ENCODE data around the gene KRTAP29-1. TPM values are rescaled to one million over a fixed set of nuclear protein-coding genes. Genes with fewer than 3 reads are reported as not detected.

KRTAP29-1 gene
- total RNA-seq, 1 experiment from 2014 or later, result not detected

DNA sequence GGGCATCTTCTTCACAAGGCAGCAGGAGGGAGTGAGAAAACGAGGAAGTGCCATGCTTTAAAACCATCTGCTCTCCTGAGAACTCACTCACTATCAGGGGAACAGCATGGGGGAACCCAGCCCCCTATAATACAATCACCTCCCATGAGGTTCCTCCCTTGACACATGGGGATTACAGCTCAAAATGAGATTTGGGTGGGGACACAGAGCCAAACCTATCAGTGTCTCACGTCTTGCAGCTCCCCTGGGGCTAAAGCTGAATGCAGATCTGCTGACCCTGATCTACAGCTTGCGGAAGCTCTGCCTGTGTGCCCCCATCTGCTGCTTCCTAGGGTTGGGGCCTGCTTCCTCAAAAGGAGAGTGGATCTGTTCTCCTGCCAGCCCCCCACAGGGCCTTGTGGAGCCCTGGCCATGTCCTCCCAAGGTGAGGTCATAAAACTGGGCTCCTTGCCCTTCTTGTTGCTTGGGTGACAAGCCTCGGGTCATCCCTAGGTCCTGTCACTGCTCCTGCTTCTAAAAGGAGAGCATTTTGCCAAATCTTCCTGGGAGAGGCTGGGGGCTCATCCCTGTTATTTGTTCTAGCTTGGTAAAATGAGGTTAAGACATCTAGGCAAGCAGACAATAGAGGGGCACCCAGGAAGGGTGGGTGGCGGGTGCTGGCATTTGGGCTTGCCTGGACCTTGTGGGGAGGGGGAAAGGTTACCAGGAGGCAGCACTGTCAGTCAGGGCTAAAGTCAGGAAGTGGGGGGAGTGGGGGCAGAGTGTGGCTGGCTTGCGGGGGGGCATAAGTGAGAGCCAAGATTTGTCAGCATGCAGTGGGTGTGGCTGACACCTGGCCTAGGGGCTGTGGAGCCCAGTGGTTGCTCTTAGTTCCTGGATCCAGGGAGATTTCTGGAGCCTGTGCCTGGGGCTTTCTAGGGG is 32.0 kb upstream of the KRTAP29-1 start:
- no peaks in the 10 kb centered on the region for H3K9me3 ChIP-seq (ENCODE audit: control insufficient read depth, insufficient read depth, low read depth, low read length)
- no peaks in the 10 kb centered on the region for H3K36me3 ChIP-seq (ENCODE audit: control insufficient read depth, insufficient read depth, low read length)
- ChIA-PET CTCF (interaction anchor here (0.6 to 0.8 kb wide), 2 partner anchors 10 to 12 kb away, joined by 3 to 4 read pairs; no protein-coding TSS in a partner anchor), POLR2A (no interaction called here)
- H3K27me3 ChIP-seq (ENCODE audit: control insufficient read depth, insufficient read depth, low read length), result no peaks in the 10 kb centered on the region
- in situ Hi-C loops (cut with HindIII; ENCODE audit: low pct_unique_long_range_greater_than_20kb, low sequenced_read_pairs), result no loop called here
- no peak for TF ChIP-seq SIN3A (IDR thresholded peaks at IDR 0.05; ENCODE audit: borderline replicate concordance, insufficient read depth, low read depth, low read length)
- TF ChIP-seq, protein P1, sequence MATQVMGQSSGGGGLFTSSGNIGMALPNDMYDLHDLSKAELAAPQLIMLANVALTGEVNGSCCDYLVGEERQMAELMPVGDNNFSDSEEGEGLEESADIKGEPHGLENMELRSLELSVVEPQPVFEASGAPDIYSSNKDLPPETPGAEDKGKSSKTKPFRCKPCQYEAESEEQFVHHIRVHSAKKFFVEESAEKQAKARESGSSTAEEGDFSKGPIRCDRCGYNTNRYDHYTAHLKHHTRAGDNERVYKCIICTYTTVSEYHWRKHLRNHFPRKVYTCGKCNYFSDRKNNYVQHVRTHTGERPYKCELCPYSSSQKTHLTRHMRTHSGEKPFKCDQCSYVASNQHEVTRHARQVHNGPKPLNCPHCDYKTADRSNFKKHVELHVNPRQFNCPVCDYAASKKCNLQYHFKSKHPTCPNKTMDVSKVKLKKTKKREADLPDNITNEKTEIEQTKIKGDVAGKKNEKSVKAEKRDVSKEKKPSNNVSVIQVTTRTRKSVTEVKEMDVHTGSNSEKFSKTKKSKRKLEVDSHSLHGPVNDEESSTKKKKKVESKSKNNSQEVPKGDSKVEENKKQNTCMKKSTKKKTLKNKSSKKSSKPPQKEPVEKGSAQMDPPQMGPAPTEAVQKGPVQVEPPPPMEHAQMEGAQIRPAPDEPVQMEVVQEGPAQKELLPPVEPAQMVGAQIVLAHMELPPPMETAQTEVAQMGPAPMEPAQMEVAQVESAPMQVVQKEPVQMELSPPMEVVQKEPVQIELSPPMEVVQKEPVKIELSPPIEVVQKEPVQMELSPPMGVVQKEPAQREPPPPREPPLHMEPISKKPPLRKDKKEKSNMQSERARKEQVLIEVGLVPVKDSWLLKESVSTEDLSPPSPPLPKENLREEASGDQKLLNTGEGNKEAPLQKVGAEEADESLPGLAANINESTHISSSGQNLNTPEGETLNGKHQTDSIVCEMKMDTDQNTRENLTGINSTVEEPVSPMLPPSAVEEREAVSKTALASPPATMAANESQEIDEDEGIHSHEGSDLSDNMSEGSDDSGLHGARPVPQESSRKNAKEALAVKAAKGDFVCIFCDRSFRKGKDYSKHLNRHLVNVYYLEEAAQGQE (IDR thresholded peaks at IDR 0.05; ENCODE audit: insufficient read depth in 1 of 2, low read depth in 2 of 2, low read length in 1 of 2), result no peak
- TF ChIP-seq, protein P2, sequence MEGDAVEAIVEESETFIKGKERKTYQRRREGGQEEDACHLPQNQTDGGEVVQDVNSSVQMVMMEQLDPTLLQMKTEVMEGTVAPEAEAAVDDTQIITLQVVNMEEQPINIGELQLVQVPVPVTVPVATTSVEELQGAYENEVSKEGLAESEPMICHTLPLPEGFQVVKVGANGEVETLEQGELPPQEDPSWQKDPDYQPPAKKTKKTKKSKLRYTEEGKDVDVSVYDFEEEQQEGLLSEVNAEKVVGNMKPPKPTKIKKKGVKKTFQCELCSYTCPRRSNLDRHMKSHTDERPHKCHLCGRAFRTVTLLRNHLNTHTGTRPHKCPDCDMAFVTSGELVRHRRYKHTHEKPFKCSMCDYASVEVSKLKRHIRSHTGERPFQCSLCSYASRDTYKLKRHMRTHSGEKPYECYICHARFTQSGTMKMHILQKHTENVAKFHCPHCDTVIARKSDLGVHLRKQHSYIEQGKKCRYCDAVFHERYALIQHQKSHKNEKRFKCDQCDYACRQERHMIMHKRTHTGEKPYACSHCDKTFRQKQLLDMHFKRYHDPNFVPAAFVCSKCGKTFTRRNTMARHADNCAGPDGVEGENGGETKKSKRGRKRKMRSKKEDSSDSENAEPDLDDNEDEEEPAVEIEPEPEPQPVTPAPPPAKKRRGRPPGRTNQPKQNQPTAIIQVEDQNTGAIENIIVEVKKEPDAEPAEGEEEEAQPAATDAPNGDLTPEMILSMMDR (IDR thresholded peaks at IDR 0.05), result no peak
- ATAC-seq, result no peak
- DNase-seq (ENCODE audit: low read depth, low spot score), result no peak
- no peak overlapping the region for H3K27ac ChIP-seq (ENCODE audit: low read length)
- BruUV-seq (replicated peaks), result no TSS peak
- H3K4me3 ChIP-seq (ENCODE audit: low read depth in 2 of 2, low read length in 2 of 2), result no peak overlapping the region
- no peaks in the 10 kb centered on the region for H3K4me1 ChIP-seq (ENCODE audit: control insufficient read depth, insufficient read depth, low read length)
- intact Hi-C loops (cut with micrococcal nuclease; ENCODE audit: unreplicated experiment), result loop anchor here (5.0 kb wide), 1 partner anchor 427 kb away; no protein-coding TSS in a partner anchor

DNA sequence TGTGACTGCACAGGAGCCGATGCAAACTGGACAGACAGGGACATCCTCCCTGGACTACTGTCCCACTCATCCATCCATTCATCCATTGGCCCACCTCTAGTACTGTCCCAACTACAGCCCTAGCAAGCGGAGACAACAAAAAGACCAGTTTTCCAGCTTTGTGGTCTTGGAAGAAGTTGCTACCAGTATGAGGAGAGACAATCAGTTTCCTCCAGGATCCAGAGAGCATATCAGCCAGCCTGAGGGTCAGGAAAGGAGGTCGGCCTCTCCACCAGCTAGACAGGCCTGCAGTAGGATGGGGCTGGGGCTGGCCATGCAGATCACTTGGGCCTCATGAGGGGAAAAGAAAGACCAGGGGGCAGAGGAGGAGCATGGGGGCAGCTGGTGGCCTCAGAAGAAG is 31.2 kb upstream of the KRTAP29-1 start:
- CTCF ChIA-PET, result interaction anchor here (0.6 to 0.8 kb wide), 2 partner anchors 10 to 11 kb away, joined by 3 to 4 read pairs; no protein-coding TSS in a partner anchor
- in situ Hi-C loops (cut with HindIII; ENCODE audit: low pct_unique_long_range_greater_than_20kb, low sequenced_read_pairs), result no loop called here
- DNase-seq (ENCODE audit: low read depth, low spot score) (no peak), ATAC-seq (no peak)
- no TSS peak for BruUV-seq (replicated peaks)
- H3K4me3 ChIP-seq (ENCODE audit: low read depth in 2 of 2, low read length in 2 of 2), result no peak overlapping the region
- H3K27ac ChIP-seq (ENCODE audit: low read length), result no peak overlapping the region
- POLR2A ChIA-PET, result no interaction called here
- intact Hi-C loops (cut with micrococcal nuclease; ENCODE audit: unreplicated experiment), result no loop called here
- H3K4me1 ChIP-seq (ENCODE audit: control insufficient read depth, insufficient read depth, low read length), result no peaks in the 10 kb centered on the region
- no peaks in the 10 kb centered on the region for H3K9me3 ChIP-seq (ENCODE audit: control insufficient read depth, insufficient read depth, low read depth, low read length)
- H3K27me3 ChIP-seq (ENCODE audit: control insufficient read depth, insufficient read depth, low read length), result no peaks in the 10 kb centered on the region
- H3K36me3 ChIP-seq (ENCODE audit: control insufficient read depth, insufficient read depth, low read length), result no peaks in the 10 kb centered on the region
- no peak for TF ChIP-seq SIN3A (IDR thresholded peaks at IDR 0.05; ENCODE audit: borderline replicate concordance, insufficient read depth, low read depth, low read length)
- TF ChIP-seq, protein P1 (IDR thresholded peaks at IDR 0.05; ENCODE audit: insufficient read depth in 1 of 2, low read depth in 2 of 2, low read length in 1 of 2), result no peak
- no peak for TF ChIP-seq POLR2AphosphoS5 (IDR thresholded peaks at IDR 0.05; ENCODE audit: low read depth, low read length)
- no peak for TF ChIP-seq TCF7L2 (IDR thresholded peaks at IDR 0.05; ENCODE audit: low read depth, low read length)
- TF ChIP-seq, protein P2 (IDR thresholded peaks at IDR 0.05), result no peak

All from Panc1 (cell line).